Purkinje cell (primary cell): ENCODE data around the gene HOXC4. TPM values are rescaled to one million over a fixed set of nuclear protein-coding genes. Genes with fewer than 3 reads are reported as not detected.

Source experiments
- polyA plus RNA-seq: library from polyadenylated mRNA; unstranded; fragments of >200 nt; fragmentation: Nextera tagmentation; gene quantifications from 2 replicates; pipeline ENCODE4 v1.2.1, GENCODE V29; 2014

HOXC4 gene
- not detected in 2 replicates for polyA plus RNA-seq

DNA sequence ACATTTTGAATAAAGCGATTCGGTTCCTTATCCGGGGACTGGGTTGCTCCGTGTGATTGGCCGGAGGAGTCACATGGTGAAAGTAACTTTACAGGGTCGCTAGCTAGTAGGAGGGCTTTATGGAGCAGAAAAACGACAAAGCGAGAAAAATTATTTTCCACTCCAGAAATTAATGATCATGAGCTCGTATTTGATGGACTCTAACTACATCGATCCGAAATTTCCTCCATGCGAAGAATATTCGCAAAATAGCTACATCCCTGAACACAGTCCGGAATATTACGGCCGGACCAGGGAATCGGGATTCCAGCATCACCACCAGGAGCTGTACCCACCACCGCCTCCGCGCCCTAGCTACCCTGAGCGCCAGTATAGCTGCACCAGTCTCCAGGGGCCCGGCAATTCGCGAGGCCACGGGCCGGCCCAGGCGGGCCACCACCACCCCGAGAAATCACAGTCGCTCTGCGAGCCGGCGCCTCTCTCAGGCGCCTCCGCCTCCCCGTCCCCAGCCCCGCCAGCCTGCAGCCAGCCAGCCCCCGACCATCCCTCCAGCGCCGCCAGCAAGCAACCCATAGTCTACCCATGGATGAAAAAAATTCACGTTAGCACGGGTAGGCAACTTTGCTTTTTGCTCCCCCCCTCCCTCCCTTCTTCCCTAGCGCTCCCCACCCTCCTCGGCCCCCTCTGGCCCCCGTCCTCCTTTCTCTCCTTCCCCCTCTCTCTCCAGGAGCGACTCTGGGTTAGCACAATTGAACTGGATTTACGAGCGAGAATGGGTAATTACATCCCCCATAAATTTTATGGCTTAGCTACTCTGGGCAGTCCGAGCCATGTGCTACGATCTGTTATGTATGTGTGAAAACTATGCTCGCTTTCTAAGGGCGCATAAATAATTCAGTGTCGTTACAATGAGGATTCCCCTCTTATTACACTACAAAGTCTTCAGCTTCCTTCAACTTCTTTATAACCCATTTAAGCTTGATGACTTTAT lies at the start of gene HOXC4:
Gene HOXC4, plus strand, starts transcription at position 85 of the 991 bp plus-strand sequence. Its CDS starts 88 bp downstream, at position 173.

DNA sequence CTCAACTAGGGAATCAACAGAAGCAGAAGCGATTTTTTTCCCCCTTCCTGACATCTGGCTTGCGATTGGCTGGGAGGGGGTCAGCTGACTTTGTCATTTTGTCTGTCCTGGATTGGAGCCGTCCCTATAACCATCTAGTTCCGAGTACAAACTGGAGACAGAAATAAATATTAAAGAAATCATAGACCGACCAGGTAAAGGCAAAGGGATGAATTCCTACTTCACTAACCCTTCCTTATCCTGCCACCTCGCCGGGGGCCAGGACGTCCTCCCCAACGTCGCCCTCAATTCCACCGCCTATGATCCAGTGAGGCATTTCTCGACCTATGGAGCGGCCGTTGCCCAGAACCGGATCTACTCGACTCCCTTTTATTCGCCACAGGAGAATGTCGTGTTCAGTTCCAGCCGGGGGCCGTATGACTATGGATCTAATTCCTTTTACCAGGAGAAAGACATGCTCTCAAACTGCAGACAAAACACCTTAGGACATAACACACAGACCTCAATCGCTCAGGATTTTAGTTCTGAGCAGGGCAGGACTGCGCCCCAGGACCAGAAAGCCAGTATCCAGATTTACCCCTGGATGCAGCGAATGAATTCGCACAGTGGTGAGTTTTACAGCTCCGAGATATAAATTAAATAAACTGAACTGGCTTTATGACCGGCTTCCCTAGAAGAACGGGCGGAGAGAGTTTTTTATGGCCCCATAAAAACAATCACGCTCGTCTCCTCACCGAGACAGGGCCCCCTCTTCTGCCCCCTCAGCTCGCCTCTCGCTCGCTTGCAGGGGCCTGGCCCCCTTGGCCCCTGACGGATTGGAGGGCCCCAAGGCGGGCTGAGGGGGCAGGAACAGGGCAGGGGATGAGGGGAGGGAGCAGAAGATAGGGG lies 25.1 kb upstream of the HOXC4 start, which contains the start of gene HOXC6:
Gene HOXC6, plus strand, starts transcription at position 127 of the 888 bp plus-strand sequence. Its CDS starts 82 bp downstream, at position 209.

DNA sequence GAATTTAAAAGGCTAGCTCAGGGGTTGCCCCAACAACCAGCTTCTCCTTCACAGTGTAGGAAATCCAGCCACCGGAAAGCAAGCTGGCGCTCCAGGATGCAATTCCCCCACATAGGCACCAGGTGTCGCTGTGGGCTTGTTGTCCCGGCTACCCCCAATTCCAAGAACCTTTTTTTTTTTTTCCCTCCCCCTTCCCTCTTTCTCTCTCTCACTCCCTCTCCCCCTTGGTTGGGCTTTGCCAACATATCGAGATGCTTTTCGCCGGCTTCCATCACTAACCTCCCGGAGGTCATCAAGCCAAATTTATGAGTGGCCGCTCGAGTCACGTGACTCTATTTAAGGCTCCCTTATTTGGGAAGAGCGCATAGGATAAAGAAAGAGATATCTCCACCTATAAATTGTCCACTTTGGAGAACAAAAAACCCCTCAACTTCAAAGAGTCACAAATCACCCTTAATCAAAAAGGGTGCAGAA lies 21.0 kb upstream of the HOXC4 start, which contains the start of gene HOXC5:
Gene HOXC5, plus strand, starts transcription at position 424 of the 474 bp plus-strand sequence. CDS start 73 bp downstream, outside the sequence.

Other genes starting within 250 kb of the HOXC4 start
- gene HOXC13, start 115.0 kb upstream of the HOXC4 start, polyA plus RNA-seq: not detected in 2 replicates
- gene HOXC12, start 98.9 kb upstream of the HOXC4 start, polyA plus RNA-seq: not detected in 2 replicates
- gene HOXC11, start 80.7 kb upstream of the HOXC4 start, polyA plus RNA-seq: not detected in 2 replicates
- not detected in 2 replicates for gene HOTAIR, start 78.9 kb upstream of the HOXC4 start, polyA plus RNA-seq
- not detected in 2 replicates for gene HOXC10, start 68.7 kb upstream of the HOXC4 start, polyA plus RNA-seq
- not detected in 2 replicates for gene HOXC9, start 53.7 kb upstream of the HOXC4 start, polyA plus RNA-seq
- not detected in 2 replicates for gene HOXC8, start 44.9 kb upstream of the HOXC4 start, polyA plus RNA-seq
- gene HOXC6, start 25.4 kb upstream of the HOXC4 start, polyA plus RNA-seq: not detected in 2 replicates
- gene HOXC5, start 20.8 kb upstream of the HOXC4 start, polyA plus RNA-seq: not detected in 2 replicates
- gene SMUG1, start 135.2 kb downstream of the HOXC4 start, polyA plus RNA-seq: 14.4 and 18.8 TPM in 2 replicates
- 43.9 and 51.9 TPM in 2 replicates for gene CBX5, start 226.3 kb downstream of the HOXC4 start, polyA plus RNA-seq
- 138 and 186 TPM in 2 replicates for gene HNRNPA1, start 226.9 kb downstream of the HOXC4 start, polyA plus RNA-seq
- gene NFE2, start 247.2 kb downstream of the HOXC4 start, polyA plus RNA-seq: not detected in 2 replicates